Suprapubic skin (tissue), 4 donors: Measurements from ENCODE around the gene SPATA2.

Source experiments
- POLR2A ChIP-seq, 2 donors: fragments of 450-650 bp; IDR thresholded peaks; one replicate each; pipeline ENCODE4 v1.6.1; 2017; ENCODE audit warnings: antibody characterized with exemption in 2 of 2, mild to moderate bottlenecking in 2 of 2, moderate library complexity in 2 of 2
- POLR2AphosphoS5 ChIP-seq, 3 donors: sonication (generic); formaldehyde crosslinking; IDR thresholded peaks; one replicate each; pipeline ENCODE4 v1.6.1; 2017; ENCODE audit warnings: antibody characterized with exemption in 3 of 3
- TF ChIP-seq, protein P1 (sequence below), 2 donors: fragments of 200-600 bp in 1 of 2; fragments of 450-650 bp in 1 of 2; sonication (generic) in 1 of 2; IDR thresholded peaks; one replicate each; pipeline ENCODE4 v1.5.1; 2016 to 2019; ENCODE audit warnings: antibody characterized with exemption in 2 of 2, mild to moderate bottlenecking in 1 of 2, moderate library complexity in 1 of 2

DNA sequence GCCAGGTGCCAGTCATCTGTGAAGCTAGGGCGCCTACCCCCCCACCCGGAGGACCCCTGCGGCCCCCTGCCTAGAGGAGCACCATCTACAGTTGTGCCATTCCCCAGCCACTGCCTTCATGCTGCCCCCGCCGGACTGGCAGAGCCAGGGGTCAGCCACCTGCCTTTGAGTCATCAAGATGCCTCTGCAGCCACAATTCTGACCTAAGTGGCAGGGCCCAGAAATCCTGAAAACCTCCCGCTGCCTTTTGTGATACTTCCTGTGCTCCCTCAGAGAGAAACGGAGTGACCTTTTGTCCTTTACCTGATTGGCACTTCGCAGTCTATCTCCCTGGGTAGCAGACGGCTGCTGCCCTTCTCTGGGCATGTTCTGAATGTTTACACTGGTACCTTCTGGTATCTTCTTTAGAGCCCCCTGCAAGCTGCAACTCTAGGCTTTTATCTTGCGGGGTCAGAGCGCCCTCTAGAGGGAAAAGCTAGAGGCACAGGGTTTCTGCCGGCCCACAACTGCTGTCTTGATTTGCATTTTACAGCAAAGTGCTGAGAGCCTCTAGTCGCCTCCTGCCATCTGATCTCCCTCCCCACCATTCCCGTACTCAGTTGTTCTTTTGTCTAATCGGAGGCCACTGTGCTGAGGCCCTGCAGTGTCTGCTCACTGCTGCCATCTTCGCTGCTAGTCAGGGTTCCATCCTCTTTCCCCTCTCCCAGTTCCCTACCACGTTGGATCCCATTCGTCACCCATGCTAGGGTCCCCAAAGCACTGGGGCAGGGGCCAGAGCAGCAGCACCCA is 26.9 kb downstream of the SPATA2 start:
- TF ChIP-seq, protein P1, sequence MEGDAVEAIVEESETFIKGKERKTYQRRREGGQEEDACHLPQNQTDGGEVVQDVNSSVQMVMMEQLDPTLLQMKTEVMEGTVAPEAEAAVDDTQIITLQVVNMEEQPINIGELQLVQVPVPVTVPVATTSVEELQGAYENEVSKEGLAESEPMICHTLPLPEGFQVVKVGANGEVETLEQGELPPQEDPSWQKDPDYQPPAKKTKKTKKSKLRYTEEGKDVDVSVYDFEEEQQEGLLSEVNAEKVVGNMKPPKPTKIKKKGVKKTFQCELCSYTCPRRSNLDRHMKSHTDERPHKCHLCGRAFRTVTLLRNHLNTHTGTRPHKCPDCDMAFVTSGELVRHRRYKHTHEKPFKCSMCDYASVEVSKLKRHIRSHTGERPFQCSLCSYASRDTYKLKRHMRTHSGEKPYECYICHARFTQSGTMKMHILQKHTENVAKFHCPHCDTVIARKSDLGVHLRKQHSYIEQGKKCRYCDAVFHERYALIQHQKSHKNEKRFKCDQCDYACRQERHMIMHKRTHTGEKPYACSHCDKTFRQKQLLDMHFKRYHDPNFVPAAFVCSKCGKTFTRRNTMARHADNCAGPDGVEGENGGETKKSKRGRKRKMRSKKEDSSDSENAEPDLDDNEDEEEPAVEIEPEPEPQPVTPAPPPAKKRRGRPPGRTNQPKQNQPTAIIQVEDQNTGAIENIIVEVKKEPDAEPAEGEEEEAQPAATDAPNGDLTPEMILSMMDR (IDR thresholded peaks at IDR 0.05): peak; percentile 39 to 75
- TF ChIP-seq POLR2A (IDR thresholded peaks at IDR 0.05): no peak
- TF ChIP-seq POLR2AphosphoS5 (IDR thresholded peaks at IDR 0.05): no peak
